ENCODE data around the gene PDGFRB. TPM values are rescaled to one million over a fixed set of nuclear protein-coding genes. Genes with fewer than 3 reads are reported as not detected.

Gene PDGFRB
- total and polyA plus RNA-seq, 2 of the 4 experiments (the other 2 are of a cell fraction) = 108 to 124 TPM

DNA sequence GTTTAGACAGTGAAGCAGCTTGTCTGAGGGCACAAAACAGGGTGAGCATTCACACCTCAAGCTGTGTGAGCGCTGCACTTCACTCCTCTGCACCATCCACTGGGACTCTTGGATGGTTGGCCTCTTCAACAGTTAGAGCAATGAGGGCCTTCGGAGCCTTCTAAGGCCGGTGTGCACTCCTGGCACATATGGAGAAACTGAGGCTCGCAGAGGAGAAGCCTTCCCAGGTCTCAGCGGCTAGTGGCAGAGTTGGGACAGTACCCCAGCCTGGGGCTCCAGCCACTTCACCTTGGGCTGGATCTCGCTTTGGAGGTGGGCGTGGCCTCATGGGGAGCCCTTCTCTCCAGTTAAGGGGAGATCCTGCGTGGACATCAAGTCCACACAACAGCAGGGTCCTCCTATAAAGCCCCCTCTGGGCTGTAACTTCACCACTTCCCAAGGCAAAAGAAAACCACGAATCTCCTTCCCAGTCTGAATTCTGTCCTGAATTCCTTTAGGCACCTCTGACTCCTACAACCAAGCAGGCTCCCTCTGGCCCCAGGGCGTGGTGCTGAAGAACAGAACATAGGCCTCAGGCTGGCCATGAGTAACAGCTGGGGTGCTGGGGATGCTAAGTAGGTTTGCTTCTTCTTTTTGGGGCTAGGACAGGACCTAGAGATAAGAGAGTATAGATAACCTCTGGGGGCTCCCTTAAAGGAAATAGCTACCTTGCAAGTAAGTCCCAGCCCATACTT, 38.8 kb downstream of the PDGFRB start (continued):
- no peak for TF ChIP-seq RCOR1 (IDR thresholded peaks at IDR 0.05; ENCODE audit: insufficient replicate concordance, low read length)

- peaks cover 0 to 8% of the 10 kb centered on the region in 2 experiments; a peak in 1 of 4 replicates for H3K79me1 ChIP-seq (ENCODE audit: low read depth in 1 of 2, low read length in 2 of 2)
- no peak overlapping the region for H3K14ac ChIP-seq (replicated peaks; ENCODE audit: low read depth, low read length)
- peaks cover 4% of the 10 kb centered on the region; the same call in 1 of the 2 replicates for H4K20me1 ChIP-seq (ENCODE audit: insufficient read depth, low read length)
- no peak overlapping the region for H3K4me3 ChIP-seq (ENCODE audit: insufficient read depth, low read depth, low read length)
- no peaks in the 10 kb centered on the region for H3K27me3 ChIP-seq (ENCODE audit: control insufficient read depth, insufficient read depth, low read length)
- no peak overlapping the region for H2AFZ ChIP-seq (replicated peaks; ENCODE audit: low read length, poor library complexity)
- no peak overlapping the region for H2BK5ac ChIP-seq (ENCODE audit: low read depth, low read length, poor library complexity, severe bottlenecking)
- H3K9ac ChIP-seq (ENCODE audit: low read depth, low read length) = no peak overlapping the region
- H3K4ac ChIP-seq (ENCODE audit: low read depth, low read length) = no peak overlapping the region
- no peak for ATAC-seq (ENCODE audit: low read depth)
- H2AK9ac ChIP-seq (replicated peaks; ENCODE audit: low read depth, low read length, poor library complexity) = no peak overlapping the region
- H3K4me2 ChIP-seq (ENCODE audit: low read depth, low read length) = no peak overlapping the region
- no peak overlapping the region for H4K91ac ChIP-seq (ENCODE audit: insufficient read depth, low read depth, low read length)
- peaks cover 12% of the 10 kb centered on the region for H3K4me1 ChIP-seq (ENCODE audit: control insufficient read depth, insufficient read depth, low read length)
- H3K56ac ChIP-seq (ENCODE audit: extremely low read depth, insufficient read depth, low read length) = no peak overlapping the region
- H2BK15ac ChIP-seq (ENCODE audit: low read depth, low read length) = no peak overlapping the region
- 100% methylated on average over 1 of the region's 8 CpGs; no CpG with 5 or more reads in 1 of the 2 experiments for WGBS, 2 experiments (ENCODE audit: extremely low coverage in 2 of 2, insufficient read length in 1 of 2)
- H2BK20ac ChIP-seq (ENCODE audit: low read depth, low read length) = no peak overlapping the region
- no peak overlapping the region for H2BK120ac ChIP-seq (ENCODE audit: low read depth, low read length)
- peaks cover 16% of the 10 kb centered on the region for H3K9me1 ChIP-seq (ENCODE audit: insufficient read depth, low read length)
- H3K9me3 ChIP-seq (ENCODE audit: control insufficient read depth, insufficient read depth, low read length) = no peaks in the 10 kb centered on the region
- H3K36me3 ChIP-seq (ENCODE audit: control insufficient read depth, insufficient read depth, low read length) = peaks cover 56% of the 10 kb centered on the region
- intact Hi-C loops (cut with micrococcal nuclease) (loop anchor here (5.0 to 10.0 kb wide), 2 partner anchors 48 to 280 kb away; no protein-coding TSS in a partner anchor), in situ Hi-C loops (cut with MboI; ENCODE audit: low sequenced_read_pairs) (no loop called here), dilution Hi-C loops (cut with HindIII; ENCODE audit: low sequenced_read_pairs, unreplicated experiment) (no loop called here)
- H4K5ac ChIP-seq (ENCODE audit: low read depth, low read length) = no peak overlapping the region
- H3K27ac ChIP-seq (ENCODE audit: insufficient read depth, low read length) = no peak overlapping the region
- ChIA-PET CTCF (no interaction called here), POLR2A (ENCODE audit: unreplicated experiment) (no interaction called here)
- no peak for DNase-seq
- BruUV-seq (replicated peaks) = no TSS peak
- no peak overlapping the region for H3K23ac ChIP-seq (ENCODE audit: low read depth, low read length)
- no peak overlapping the region for H2AK5ac ChIP-seq (ENCODE audit: low read depth, low read length)
- no peak overlapping the region for H3K18ac ChIP-seq (ENCODE audit: low read depth, low read length)
- no peak overlapping the region for H4K8ac ChIP-seq (ENCODE audit: low read depth in 2 of 2, low read length in 2 of 2)
- TF ChIP-seq CTCF (conservative IDR thresholded peaks at IDR 0.05; ENCODE audit: low read depth, low read length) = no peak
- TF ChIP-seq USF2 (IDR thresholded peaks at IDR 0.05; ENCODE audit: low read depth, low read length) = no peak
- TF ChIP-seq RCOR1 (IDR thresholded peaks at IDR 0.05; ENCODE audit: insufficient replicate concordance, low read length) = no peak
- TF ChIP-seq MAZ (IDR thresholded peaks at IDR 0.05; ENCODE audit: borderline replicate concordance, low read depth, low read length) = no peak
- TF ChIP-seq, protein P1, sequence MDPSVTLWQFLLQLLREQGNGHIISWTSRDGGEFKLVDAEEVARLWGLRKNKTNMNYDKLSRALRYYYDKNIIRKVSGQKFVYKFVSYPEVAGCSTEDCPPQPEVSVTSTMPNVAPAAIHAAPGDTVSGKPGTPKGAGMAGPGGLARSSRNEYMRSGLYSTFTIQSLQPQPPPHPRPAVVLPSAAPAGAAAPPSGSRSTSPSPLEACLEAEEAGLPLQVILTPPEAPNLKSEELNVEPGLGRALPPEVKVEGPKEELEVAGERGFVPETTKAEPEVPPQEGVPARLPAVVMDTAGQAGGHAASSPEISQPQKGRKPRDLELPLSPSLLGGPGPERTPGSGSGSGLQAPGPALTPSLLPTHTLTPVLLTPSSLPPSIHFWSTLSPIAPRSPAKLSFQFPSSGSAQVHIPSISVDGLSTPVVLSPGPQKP (IDR thresholded peaks at IDR 0.05; ENCODE audit: borderline replicate concordance, low read depth, low read length) = no peak
- TF ChIP-seq POLR2A (IDR thresholded peaks at IDR 0.05; ENCODE audit: low read depth, low read length) = no peak
- no peak for TF ChIP-seq RFX5 (IDR thresholded peaks at IDR 0.05; ENCODE audit: low read depth, low read length)
- no peak for TF ChIP-seq CEBPB (IDR thresholded peaks at IDR 0.05; ENCODE audit: low read depth, low read length)
- no peak for TF ChIP-seq NFE2L2 (IDR thresholded peaks at IDR 0.05; ENCODE audit: low read depth, low read length)
- TF ChIP-seq CHD1 (IDR thresholded peaks at IDR 0.05; ENCODE audit: low read depth, low read length) = no peak
- no peak for TF ChIP-seq RAD21 (IDR thresholded peaks at IDR 0.05; ENCODE audit: low read length)
- TF ChIP-seq BHLHE40 (IDR thresholded peaks at IDR 0.05; ENCODE audit: low read depth, low read length) = no peak
Observed at GRCh38 chr5:150114773-150115408, 40.8 kb downstream of the PDGFRB start.
